Left ventricle myocardium inferior (tissue), 1 donor: ENCODE data around the gene VEGFB. TPM values are rescaled to one million over a fixed set of nuclear protein-coding genes. Genes with fewer than 3 reads are reported as not detected.
"Not testable (repeated sequence)": the region's sequence is repeated elsewhere in the genome, so short reads cannot be mapped to it uniquely, and the experiment has no call there.

ENCODE experiments used
- DNase-seq: peaks from one replicate; pipeline ENCODE4 v3.0.0-alpha.2; 2020
- H3K27ac ChIP-seq: fragments of 200-600 bp; replicated peaks from 2 replicates; pipeline ENCODE4 v1.8.0; 2021
- H3K27me3 ChIP-seq: fragments of 200-600 bp; 2 replicates; pipeline ENCODE4 v1.8.0; 2021; ENCODE audit warnings: low read depth
- H3K36me3 ChIP-seq: fragments of 200-600 bp; 2 replicates; pipeline ENCODE4 v1.8.0; 2021
- H3K4me1 ChIP-seq: fragments of 200-600 bp; 2 replicates; pipeline ENCODE4 v1.8.0; 2021
- H3K4me3 ChIP-seq: fragments of 200-600 bp; 2 replicates; pipeline ENCODE4 v1.8.0; 2021; ENCODE audit warnings: mild to moderate bottlenecking, moderate library complexity
- H3K9me3 ChIP-seq: fragments of 200-600 bp; replicated peaks from 2 replicates; pipeline ENCODE4 v1.8.0; 2021
- CTCF ChIP-seq: fragments of 200-600 bp; IDR thresholded peaks from 2 replicates; pipeline ENCODE4 v1.8.0; 2021; ENCODE audit warnings: antibody characterized with exemption, mild to moderate bottlenecking, borderline replicate concordance
- intact Hi-C: fragments of 100-400 bp; cut with micrococcal nuclease; formaldehyde crosslinking; loops from one replicate; pipeline ENCODE4 v1.11.0; 2022
- total RNA-seq: library from RNA; stranded (reverse); fragmentation: NEBNext Ultra II Directional; extraction: Animal tissue kit (Norgen Biotek cat#: 25700); gene quantifications from one replicate; pipeline ENCODE4 v1.2.1, GENCODE V29; 2021
- donor health status: DM: no; HTN: yes; CAD: no; lungs with severe emphysema.

Gene VEGFB
- total RNA-seq, 1 donor from 2014 or later: 272 TPM

GRCh38 chr11:64245797-64246620 is 11.6 kb downstream of the VEGFB start:
- DNase-seq: peak; percentile 72
- peak overlapping the region; percentile 88 for H3K4me3 ChIP-seq
- TF ChIP-seq CTCF: peak; percentile 7
- no peaks in the 10 kb centered on the region for H3K9me3 ChIP-seq
- H3K4me1 ChIP-seq: peaks cover 66% of the 10 kb centered on the region
- no peaks in the 10 kb centered on the region for H3K27me3 ChIP-seq
- intact Hi-C loops: no loop called here
- peak overlapping the region; percentile 97 for H3K27ac ChIP-seq
- H3K36me3 ChIP-seq: peaks cover 14% of the 10 kb centered on the region

GRCh38 chr11:64246621-64246870 is 12.2 kb downstream of the VEGFB start:
- H3K27me3 ChIP-seq, DNase-seq, intact Hi-C loops, H3K9me3 ChIP-seq: not testable (repeated sequence)
- Histone ChIP-seq H3K27ac (peak overlapping the region; percentile 97), H3K4me1 (peaks cover 68% of the 10 kb centered on the region), H3K36me3 (peaks cover 14% of the 10 kb centered on the region), H3K4me3 (peak overlapping the region; percentile 88)

- H3K27ac ChIP-seq: peak within 1 kb of the TSS; percentile 97
- peak within 1 kb of the TSS; percentile 88 for H3K4me3 ChIP-seq
- peaks cover 14% of the 10 kb centered on the region for H3K36me3 ChIP-seq
- intact Hi-C loops: no loop called here
- TF ChIP-seq CTCF: peak; percentile 29
- no peaks in the 10 kb centered on the region for H3K9me3 ChIP-seq
- peaks cover 68% of the 10 kb centered on the region for H3K4me1 ChIP-seq
- DNase-seq: peak; percentile 92
- no peaks in the 10 kb centered on the region for H3K27me3 ChIP-seq
Measured at GRCh38 chr11:64246871-64247728, 12.7 kb downstream of the VEGFB start, which contains the start of gene PPP1R14B. PPP1R14B (minus strand) TSS chr11:64246943; CDS start chr11:64246673, 270 bp downstream.

GRCh38 chr11:64247729-64248531 is 13.5 kb downstream of the VEGFB start:
- Histone ChIP-seq H3K4me1 (peaks cover 68% of the 10 kb centered on the region), H3K27me3 (no peaks in the 10 kb centered on the region), H3K9me3 (no peaks in the 10 kb centered on the region), H3K27ac (peak overlapping the region; percentile 97), H3K36me3 (peaks cover 14% of the 10 kb centered on the region), H3K4me3 (peak overlapping the region; percentile 88)
- intact Hi-C loops: no loop called here
- DNase-seq: no peak
- TF ChIP-seq CTCF: no peak

- no peak for DNase-seq
- H3K36me3 ChIP-seq: peaks cover 9% of the 10 kb centered on the region
- no peak overlapping the region for H3K27ac ChIP-seq
- H3K27me3 ChIP-seq: no peaks in the 10 kb centered on the region
- intact Hi-C loops: no loop called here
- no peak overlapping the region for H3K4me3 ChIP-seq
- no peaks in the 10 kb centered on the region for H3K9me3 ChIP-seq
- H3K4me1 ChIP-seq: peaks cover 68% of the 10 kb centered on the region
- TF ChIP-seq CTCF: no peak
Measured at GRCh38 chr11:64248578-64248977, 14.2 kb downstream of the VEGFB start.
